G401.6 (cell line): ENCODE data around the gene RAPGEF5.

Source experiments
- FAIRE-seq: peaks from 2 replicates; lab custom pipeline; 2012; peaks lifted over from hg19 to GRCh38; lab: Jason Lieb, UNC

The RAPGEF5 gene

GRCh38 chr7:22216832-22217475, 140.0 kb downstream of the RAPGEF5 start:
- no peak for FAIRE-seq

GRCh38 chr7:22216309-22216708, 140.6 kb downstream of the RAPGEF5 start:
- FAIRE-seq = no peak

- FAIRE-seq = no peak
These were observed 143.0 kb downstream of the RAPGEF5 start for GRCh38 chr7:22214000-22214399.

GRCh38 chr7:22213081-22213480, 143.9 kb downstream of the RAPGEF5 start:
- FAIRE-seq = no peak

GRCh38 chr7:22210967-22211366, 146.0 kb downstream of the RAPGEF5 start:
- FAIRE-seq = no peak

GRCh38 chr7:22210355-22210754, 146.6 kb downstream of the RAPGEF5 start:
- FAIRE-seq = no peak

- FAIRE-seq = no peak
These were observed 148.2 kb downstream of the RAPGEF5 start for GRCh38 chr7:22208799-22209198.

GRCh38 chr7:22207724-22208225, 149.2 kb downstream of the RAPGEF5 start:
- no peak for FAIRE-seq

- FAIRE-seq = no peak
These were observed 151.3 kb downstream of the RAPGEF5 start for GRCh38 chr7:22205631-22206030.

- no peak for FAIRE-seq
These were observed 152.6 kb downstream of the RAPGEF5 start for GRCh38 chr7:22204312-22204711.

- FAIRE-seq = no peak
These were observed 154.8 kb downstream of the RAPGEF5 start for GRCh38 chr7:22202141-22202540.

GRCh38 chr7:22201186-22201880, 155.6 kb downstream of the RAPGEF5 start:
- no peak for FAIRE-seq

GRCh38 chr7:22200777-22201176, 156.2 kb downstream of the RAPGEF5 start:
- FAIRE-seq = no peak

- FAIRE-seq = no peak
These were observed 156.7 kb downstream of the RAPGEF5 start for GRCh38 chr7:22200238-22200637.

GRCh38 chr7:22197376-22197775, 159.6 kb downstream of the RAPGEF5 start:
- FAIRE-seq = no peak

- no peak for FAIRE-seq
These were observed 160.5 kb downstream of the RAPGEF5 start for GRCh38 chr7:22196429-22196828.

GRCh38 chr7:22195397-22196172, 161.4 kb downstream of the RAPGEF5 start:
- FAIRE-seq = no peak

- FAIRE-seq = no peak
These were observed 162.2 kb downstream of the RAPGEF5 start for GRCh38 chr7:22194658-22195273.

GRCh38 chr7:22193450-22193983, 163.4 kb downstream of the RAPGEF5 start:
- FAIRE-seq = no peak

- no peak for FAIRE-seq
These were observed 164.2 kb downstream of the RAPGEF5 start for GRCh38 chr7:22192801-22193200.

GRCh38 chr7:22190736-22191135, 166.2 kb downstream of the RAPGEF5 start:
- FAIRE-seq = no peak

GRCh38 chr7:22189741-22190140, 167.2 kb downstream of the RAPGEF5 start:
- FAIRE-seq = no peak
